Measurements from ENCODE around the gene TMIGD1. TPM values are rescaled to one million over a fixed set of nuclear protein-coding genes. Genes with fewer than 3 reads are reported as not detected.

The TMIGD1 gene, protein sequence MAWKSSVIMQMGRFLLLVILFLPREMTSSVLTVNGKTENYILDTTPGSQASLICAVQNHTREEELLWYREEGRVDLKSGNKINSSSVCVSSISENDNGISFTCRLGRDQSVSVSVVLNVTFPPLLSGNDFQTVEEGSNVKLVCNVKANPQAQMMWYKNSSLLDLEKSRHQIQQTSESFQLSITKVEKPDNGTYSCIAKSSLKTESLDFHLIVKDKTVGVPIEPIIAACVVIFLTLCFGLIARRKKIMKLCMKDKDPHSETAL
- not detected in 2 replicates for total RNA-seq

DNA sequence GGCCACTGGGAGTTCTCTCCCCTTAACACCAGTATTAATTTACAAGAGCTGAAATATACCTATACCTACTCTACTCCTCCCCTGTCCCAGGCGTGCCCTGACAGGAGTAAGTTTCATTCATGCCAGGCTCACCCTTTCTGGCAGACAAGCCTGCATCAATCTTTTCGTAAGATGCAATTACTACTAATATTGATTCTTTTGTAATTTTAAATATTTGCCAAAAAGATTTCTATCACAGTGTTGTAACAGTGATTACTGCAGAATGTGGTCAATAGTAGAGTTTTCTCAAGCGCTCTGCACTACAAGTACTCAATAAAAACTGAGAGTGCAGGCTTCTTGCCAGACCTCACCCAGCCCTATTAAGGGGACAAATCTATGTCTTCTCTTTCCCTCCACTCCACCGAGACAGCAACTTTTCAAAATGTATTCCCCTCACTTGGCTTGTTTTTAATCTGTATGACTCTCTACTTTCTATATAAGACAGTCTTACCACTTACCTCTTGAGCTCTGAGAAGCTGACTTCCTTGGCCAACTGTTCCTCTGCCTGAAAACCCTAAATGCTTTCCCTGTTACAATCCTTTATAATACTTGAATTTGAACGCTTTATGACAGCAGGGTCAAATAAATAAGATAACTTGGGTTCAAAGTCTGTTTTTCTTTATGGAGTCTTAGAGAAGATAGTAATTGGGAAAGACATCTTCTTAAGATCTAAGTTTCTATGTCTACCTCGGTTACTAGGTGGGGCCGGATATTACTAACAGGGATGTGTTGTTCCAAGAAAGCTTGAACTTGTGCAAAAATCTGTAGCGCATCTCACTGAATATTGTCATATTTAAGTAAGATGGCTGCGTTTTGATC, at the start of gene TMIGD1:
TSS of gene TMIGD1 (minus strand) at position 555 of the 858 bp plus-strand sequence. CDS start 1,924 bp downstream, outside the sequence.

DNA sequence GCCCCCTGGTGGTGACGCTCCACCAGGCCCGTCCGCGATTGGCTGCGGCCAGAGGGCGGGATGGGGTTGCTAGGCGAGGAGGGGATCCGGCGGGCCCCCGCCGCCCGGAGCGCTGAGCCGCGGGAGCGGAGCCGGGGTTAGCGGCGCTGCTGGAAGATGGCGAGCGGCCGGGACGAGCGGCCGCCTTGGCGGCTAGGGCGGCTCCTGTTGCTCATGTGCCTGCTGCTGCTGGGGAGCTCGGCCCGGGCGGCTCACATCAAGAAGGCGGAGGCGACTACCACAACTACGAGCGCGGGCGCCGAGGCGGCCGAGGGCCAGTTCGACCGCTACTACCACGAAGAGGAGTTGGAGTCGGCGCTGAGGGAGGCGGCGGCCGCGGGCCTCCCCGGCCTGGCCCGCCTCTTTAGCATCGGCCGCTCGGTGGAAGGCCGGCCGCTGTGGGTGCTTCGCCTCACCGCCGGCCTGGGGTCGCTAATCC, 45.0 kb upstream of the TMIGD1 start, which contains the start of gene CPD:
TSS of gene CPD (plus strand) at position 103 of the 478 bp plus-strand sequence. CDS start at position 157, 54 bp downstream.

DNA sequence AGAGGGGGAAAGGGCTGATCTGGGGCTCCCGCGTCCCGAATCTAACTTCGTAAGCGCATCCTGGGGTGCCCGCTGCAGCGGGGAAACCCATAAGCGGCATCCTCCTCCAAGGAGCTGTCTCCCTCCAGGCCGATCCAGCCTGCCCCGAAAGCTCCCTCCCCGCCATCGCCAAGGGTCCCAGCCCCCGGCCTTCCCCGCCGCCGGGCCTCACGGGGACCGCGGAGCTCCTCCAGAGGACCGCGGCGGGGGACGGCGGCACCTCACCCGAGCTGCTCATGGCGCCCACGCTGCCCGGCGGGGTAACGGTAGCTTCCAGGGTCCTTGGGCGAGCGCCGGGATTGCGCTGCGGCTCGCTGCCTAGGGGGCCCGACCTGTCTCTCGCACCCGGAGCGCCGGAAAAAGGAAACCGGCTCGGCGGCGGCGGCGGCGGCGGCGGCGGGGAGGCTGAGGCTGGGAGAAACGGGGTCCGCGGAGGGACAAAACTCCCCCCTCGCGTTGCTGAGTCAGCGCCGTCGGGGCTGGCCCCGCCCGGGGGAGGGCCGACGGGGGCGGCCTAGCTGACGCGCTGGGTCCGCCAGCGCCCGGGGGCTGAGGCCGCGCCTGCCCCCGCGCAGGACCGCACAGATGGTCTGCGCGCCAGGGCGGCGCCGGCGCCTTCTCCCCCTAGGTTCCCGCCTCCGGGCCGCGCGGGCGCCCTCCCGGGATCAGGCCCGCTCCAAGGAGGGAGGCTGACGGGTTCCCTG, 42.1 kb downstream of the TMIGD1 start, which contains the start of gene BLMH:
TSS of gene BLMH (minus strand) at position 402 of the 743 bp plus-strand sequence. CDS start at position 277, 125 bp downstream.

Small RNA genes lying within 50 kb of the gene (small RNA-seq; reads per million reads assigned to genes)
- gene RF00019 (not detected), gene RNU6-1267P (not detected), gene RNU6-990P (not detected)

Other genes starting within 250 kb of the TMIGD1 start
- gene NSRP1, start 217.2 kb downstream of the TMIGD1 start, total RNA-seq: 6.2 and 11.7 TPM in 2 replicates
- not detected in 2 replicates for gene SLC6A4, start 98.4 kb downstream of the TMIGD1 start, total RNA-seq
- gene BLMH, start 42.1 kb downstream of the TMIGD1 start, total RNA-seq: 30.5 and 31.3 TPM in 2 replicates
- 103 and 113 TPM in 2 replicates for gene CPD, start 44.9 kb upstream of the TMIGD1 start, total RNA-seq
- 17.0 and 18.7 TPM in 2 replicates for gene GOSR1, start 143.4 kb upstream of the TMIGD1 start, total RNA-seq